Effector CD4-positive, alpha-beta T cell (primary cell): Measurements from ENCODE around the gene MAGT1.
"Not testable (repeated sequence)": the region's sequence is repeated elsewhere in the genome, so short reads cannot be mapped to it uniquely, and the experiment has no call there.

Experiments used
- DNase-seq: peaks from one replicate; pipeline ENCODE4 v3.0.0-alpha.2; 2020

The MAGT1 gene

DNA sequence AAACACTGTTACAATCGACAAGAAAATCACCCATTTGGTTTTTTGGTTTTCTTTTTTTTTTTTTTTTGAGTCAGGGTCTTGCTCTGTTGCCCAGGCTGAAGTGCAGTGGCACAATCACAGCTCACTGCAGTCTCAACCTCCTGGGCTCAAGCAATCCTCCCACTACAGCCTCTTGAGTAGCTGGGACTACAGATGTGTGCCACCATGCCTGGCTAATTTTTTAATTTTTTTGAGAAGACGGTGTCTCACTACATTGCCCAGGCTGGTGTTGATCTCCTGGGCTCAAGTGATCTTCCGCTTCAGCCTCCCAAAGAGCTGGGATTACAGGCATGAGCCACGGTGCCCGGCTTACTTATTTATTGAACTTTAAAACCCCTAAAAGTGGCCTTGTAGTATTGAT lies 63.7 kb downstream of the MAGT1 start:
- not testable (repeated sequence) for DNase-seq

DNA sequence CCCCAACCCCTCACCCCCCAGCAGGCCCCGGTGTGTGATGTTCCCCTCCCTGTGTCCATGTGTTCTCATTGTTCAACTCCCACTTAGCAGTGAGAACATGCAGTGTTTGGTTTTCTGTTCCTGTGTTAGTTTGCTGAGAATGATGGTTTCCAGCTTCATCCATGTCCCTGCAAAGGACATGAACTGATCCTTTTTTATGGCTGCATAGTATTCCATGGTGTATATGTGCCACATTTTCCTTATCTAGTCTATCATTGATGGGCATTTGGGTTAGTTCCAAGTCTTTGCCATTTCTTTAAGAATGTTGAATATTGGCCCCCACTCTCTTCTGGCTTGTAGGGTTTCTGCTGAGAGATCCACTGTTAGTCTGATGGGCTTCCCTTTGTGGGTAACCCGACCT lies 73.2 kb downstream of the MAGT1 start:
- DNase-seq: not testable (repeated sequence)

DNA sequence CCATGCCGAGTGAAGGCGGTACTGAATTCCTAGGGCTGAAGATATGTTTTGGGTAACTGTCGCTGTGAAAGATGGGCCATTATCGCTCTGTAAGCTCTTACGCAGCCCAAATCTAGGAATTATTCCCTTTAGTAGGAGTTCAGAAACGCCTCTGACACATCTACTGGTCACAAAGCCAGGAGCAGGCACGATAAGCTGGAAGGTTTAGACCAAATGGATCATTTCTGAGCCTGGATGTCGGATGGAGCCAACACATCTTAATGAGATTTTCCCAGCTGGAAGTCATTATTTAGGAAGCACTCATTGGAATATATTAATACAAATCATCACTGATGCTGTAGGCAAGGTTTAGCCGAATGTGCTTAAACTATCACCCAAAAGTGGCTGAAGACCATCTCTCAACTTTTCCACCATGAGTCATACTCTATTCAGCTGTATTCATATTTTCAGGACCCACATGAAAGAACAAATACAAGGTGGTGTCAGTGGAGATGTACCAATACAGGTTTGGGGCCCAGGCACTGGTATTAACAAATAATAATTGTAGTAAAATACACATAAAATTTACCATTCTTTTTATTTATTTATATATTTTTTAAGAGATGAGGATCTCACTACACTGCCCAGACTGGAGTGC lies 75.0 kb downstream of the MAGT1 start:
- no peak for DNase-seq

DNA sequence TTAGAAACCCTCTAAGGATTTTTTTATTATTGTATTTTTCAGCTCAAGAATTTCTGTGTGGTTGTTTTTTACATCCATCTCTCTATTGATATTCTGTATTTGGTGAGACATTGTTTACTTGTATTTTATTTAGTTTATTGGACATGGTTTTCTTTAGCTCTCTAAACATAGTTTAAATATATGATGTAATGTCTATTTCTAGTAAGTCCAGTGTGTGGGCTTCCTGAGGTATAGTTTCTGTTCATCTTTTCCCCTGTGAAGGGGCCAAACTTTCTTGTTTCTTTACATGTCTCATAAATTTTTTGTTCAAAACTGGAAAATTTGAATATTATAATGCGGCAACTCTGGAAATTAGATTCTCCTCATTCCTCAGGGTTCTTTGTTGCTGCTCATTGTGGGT lies 81.0 kb downstream of the MAGT1 start:
- no peak for DNase-seq

DNA sequence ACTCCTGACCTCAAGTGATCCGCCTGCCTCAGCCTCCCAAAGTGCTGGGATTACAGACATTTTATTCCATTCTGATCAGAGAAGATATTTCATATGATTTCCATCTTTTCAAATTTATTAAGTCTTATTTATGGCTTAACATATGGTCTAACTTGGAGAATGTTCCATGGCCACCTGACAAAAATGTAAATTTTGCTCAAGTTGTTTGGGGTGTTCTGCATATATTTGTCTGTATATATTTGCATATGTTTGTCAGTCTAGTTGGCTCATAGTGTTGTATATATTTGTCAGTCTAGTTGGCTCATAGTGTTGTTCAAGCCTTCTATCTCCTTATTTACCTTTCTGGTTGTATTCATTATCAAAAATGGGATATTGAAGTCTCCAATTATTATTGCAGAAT lies 93.0 kb downstream of the MAGT1 start:
- no peak for DNase-seq

DNA sequence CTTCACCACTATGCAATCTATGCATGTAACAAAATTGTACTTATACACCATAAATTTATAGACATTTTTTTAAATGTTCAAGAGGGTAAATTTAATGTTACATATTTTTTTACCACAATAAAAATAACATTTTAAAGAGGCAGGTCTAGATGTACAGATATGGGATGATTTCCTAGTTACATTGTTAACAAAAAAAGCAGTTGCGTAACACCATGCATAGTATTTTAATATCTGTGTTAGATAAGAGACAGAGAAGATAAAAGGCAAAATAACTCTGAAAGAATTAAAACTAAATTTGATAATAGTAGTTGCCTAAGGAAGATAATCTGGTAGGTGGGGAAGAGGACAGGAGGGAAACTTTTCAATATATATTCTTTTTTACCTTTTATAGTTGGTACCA lies 100.1 kb downstream of the MAGT1 start:
- DNase-seq: no peak

DNA sequence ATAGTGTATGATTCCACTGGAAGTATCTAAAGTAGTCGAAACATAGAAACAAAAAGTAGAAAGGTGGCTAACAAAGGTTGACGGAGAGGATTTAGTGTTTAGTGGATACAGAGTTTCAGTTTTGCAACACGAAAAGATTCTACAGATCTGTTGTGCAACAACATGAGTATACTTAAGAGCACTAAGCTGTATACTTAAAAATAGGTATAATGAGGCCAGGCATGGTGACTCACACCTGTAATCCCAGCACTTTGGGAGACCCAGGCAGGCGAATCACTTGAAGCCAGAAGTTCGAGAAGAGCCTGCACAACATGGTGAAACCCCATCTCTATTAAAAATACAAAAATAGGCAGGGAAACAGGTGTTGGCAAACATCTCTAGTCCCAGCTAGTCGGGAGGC lies 101.3 kb downstream of the MAGT1 start:
- DNase-seq: no peak

DNA sequence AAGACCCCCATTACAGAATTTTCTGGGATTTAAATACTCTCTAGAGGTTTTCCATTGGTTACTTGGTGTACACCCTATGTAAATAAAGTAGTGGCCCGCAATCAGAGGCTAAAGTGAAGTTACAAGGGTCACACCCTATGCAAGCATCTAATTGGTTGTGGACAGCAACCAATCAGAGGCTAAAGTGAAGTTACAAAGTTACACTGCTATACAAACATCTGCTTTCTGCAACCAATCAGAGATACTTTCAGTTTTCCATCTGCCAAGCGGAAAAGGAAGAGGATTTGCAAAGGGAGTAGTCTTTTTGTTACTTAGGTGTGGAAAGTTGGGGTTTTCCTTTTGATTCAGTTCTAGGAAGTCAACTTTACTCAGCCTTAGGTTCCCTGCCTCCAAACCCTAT lies 107.2 kb downstream of the MAGT1 start:
- no peak for DNase-seq

DNA sequence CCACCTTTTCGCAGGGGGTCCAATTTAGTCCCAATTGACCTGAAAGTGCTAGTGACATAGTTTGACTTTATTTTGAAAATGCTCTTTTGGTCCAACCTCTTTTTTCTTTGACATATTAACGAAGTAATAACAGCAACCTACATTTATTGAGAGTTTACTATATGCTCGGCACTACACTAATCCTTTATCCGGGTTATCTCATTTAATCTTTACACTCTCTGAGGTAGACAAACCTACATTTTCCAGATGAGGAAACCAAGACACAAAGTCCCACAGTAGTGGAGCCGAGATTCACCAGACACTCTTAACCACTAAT lies 108.9 kb downstream of the MAGT1 start:
- no peak for DNase-seq

DNA sequence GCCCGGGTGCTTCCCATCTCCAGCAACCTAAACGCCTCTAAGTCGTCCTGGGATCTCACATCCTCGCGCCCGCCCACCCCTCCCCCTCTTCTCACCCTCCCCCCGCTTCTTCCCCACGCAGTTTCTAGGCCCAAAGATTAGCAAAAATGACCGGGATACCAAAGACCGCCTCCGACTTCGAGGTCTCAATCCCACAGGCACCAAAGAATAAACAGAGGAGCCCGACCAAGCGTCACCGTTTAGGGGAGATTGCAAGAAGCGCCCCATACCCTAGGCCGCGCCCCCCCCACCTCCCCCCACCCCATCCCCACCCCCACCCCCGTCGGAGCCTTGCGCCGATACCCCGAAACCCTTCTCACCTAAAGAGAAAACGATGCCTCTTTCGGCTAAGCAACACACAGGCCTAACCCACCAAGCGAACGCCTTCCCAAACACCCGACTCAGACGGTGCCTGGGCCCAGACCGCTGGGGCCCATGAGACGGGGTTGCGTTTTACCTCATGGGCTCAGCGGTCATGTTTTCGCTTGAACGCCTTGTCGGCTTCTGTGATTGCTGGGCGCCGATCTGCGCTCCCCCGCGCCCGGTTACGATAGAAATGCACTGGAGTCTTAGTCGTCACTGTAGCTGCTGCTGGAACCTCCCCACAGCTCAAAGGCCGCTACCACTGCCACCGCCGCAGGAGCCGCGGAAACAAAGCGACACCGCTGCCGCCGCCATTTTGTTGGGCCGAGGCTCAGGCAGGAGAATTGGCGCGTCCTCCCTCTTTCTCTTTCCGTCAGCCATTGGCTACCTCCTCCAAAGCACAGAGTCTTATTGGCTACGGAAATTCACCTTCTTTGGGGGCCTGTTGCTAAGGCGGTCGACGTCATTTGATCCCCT lies 109.5 kb downstream of the MAGT1 start, which contains the start of gene ATRX:
ATRX (minus strand) TSS at position 731 of the 879 bp plus-strand sequence; CDS start at position 516, 215 bp downstream.
- peak; percentile 67 for DNase-seq

DNA sequence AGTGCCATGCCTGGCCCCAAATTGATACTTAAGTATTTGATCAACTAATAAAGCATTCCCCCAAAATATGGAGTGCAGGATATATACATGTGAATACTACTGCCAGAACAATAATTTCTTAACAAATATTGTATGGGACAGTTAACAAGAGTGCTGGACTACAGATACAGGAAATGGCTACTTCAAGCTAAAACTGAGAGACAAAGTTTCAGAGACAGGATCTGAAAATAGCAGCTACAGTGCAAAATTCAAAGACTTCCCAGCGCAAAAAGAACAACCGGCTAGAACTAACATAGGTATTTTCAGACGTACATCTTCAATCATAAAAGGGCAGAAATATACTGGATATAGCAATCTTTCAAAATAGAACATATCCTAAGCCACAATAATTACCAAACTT lies 115.5 kb downstream of the MAGT1 start:
- DNase-seq: no peak

DNA sequence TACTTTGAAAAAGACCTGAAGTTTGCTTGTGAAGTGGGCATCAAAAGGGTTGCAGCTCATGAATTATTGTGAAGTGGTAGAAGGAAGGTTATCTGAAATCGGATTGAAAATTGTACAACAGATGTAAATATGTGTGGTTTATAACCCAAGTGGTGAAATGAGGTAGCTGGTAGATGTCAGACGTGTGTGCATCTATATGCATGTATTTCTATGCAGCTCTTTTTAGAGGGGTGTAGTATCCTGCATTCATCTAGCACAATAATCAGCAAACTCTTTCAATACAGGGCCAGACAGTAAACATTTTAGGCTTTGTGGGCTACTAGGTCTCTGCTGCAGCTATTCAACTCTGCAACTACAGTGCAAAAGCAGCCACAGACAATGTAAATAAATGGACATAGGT lies 118.6 kb downstream of the MAGT1 start:
- DNase-seq: no peak
